CD8-positive, alpha-beta memory T cell (primary cell): ENCODE data around the gene SASH1. TPM values are rescaled to one million over a fixed set of nuclear protein-coding genes. Genes with fewer than 3 reads are reported as not detected.

ENCODE experiments used
- CTCF ChIA-PET: fragments of 350-600 bp; sonication (Branson Sonifier 250); formaldehyde crosslinking; loops from one replicate; lab custom pipeline; 2021; ENCODE audit warnings: antibody characterized with exemption; lab: Charles Lee
- POLR2A ChIA-PET: fragments of 350-600 bp; sonication (Branson Sonifier 250); formaldehyde crosslinking; loops from one replicate; lab custom pipeline; 2021; ENCODE audit warnings: antibody characterized with exemption; lab: Charles Lee
- DNase-seq, 5 donors: peaks; one replicate each; pipeline versions ENCODE4 v3.0.0 to v3.0.0-alpha.2; 2020 to 2022; ENCODE audit warnings: mixed read lengths in 1 of 5
- H3K27ac ChIP-seq: one replicate; pipeline ENCODE4 v1.7.0; 2013; ENCODE audit warnings: low read depth, mild to moderate bottlenecking, low read length, moderate library complexity
- H3K27me3 ChIP-seq: 2 replicates; pipeline ENCODE4 v1.7.0; 2013; ENCODE audit warnings: low read length, mild to moderate bottlenecking; ENCODE audit not compliant: insufficient read depth, poor library complexity, severe bottlenecking
- H3K36me3 ChIP-seq: 2 replicates; pipeline ENCODE4 v1.7.0; 2013; ENCODE audit warnings: mild to moderate bottlenecking, low read length, moderate library complexity; ENCODE audit not compliant: insufficient read depth
- H3K4me1 ChIP-seq: 2 replicates; pipeline ENCODE4 v1.7.0; 2013; ENCODE audit warnings: mild to moderate bottlenecking, low read length, moderate library complexity; ENCODE audit not compliant: insufficient read depth
- H3K4me3 ChIP-seq: 2 replicates; pipeline ENCODE4 v1.7.0; 2013; ENCODE audit warnings: mild to moderate bottlenecking, low read length
- H3K9me3 ChIP-seq: 2 replicates; pipeline ENCODE4 v1.7.0; 2013; ENCODE audit warnings: mild to moderate bottlenecking, low read length
- H3K27ac Mint-ChIP-seq, 8 donors: one replicate each; pipeline ENCODE4 v1.8.0; 2020 to 2021; ENCODE audit warnings: mixed read lengths in 8 of 8, mild to moderate bottlenecking in 6 of 8, inconsistent platforms in 3 of 8, moderate library complexity in 3 of 8
- H3K27me3 Mint-ChIP-seq, 2 donors: one replicate each; pipeline ENCODE4 v1.8.0; 2020 to 2021; ENCODE audit warnings: mixed read lengths in 2 of 2, mild to moderate bottlenecking in 1 of 2, moderate library complexity in 1 of 2
- H3K36me3 Mint-ChIP-seq, 3 donors: one replicate each; pipeline ENCODE4 v1.8.0; 2020 to 2021; ENCODE audit warnings: mixed read lengths in 3 of 3, inconsistent platforms in 1 of 3, mild to moderate bottlenecking in 1 of 3
- H3K4me1 Mint-ChIP-seq, 3 donors: one replicate each; pipeline ENCODE4 v1.8.0; 2020 to 2021; ENCODE audit warnings: mixed read lengths in 3 of 3, inconsistent platforms in 1 of 3, mild to moderate bottlenecking in 1 of 3
- H3K4me3 Mint-ChIP-seq, 7 donors: one replicate each; pipeline ENCODE4 v1.8.0; 2020 to 2021; ENCODE audit warnings: mixed read lengths in 7 of 7, mild to moderate bottlenecking in 6 of 7, moderate library complexity in 4 of 7, inconsistent platforms in 2 of 7
- H3K9me3 Mint-ChIP-seq, 5 donors: one replicate each; pipeline ENCODE4 v1.8.0; 2020 to 2022; ENCODE audit warnings: mixed read lengths in 5 of 5, mild to moderate bottlenecking in 3 of 5, moderate library complexity in 2 of 5, inconsistent platforms in 1 of 5
- polyA plus RNA-seq: library from polyadenylated mRNA; unstranded; fragments of 300-500 nt; fragmentation: Illumina TruSeq; gene quantifications from one replicate; pipeline ENCODE4 v1.2.3, GENCODE V29; 2021
- total RNA-seq, 2 experiments: library from RNA; stranded (reverse); gene quantifications; one replicate each; pipeline ENCODE4 v1.2.3, GENCODE V29; 2021

The SASH1 gene
- total and polyA plus RNA-seq, 3 experiments from 2014 or later: 0.72 to 0.95 TPM; not detected in 1

DNA sequence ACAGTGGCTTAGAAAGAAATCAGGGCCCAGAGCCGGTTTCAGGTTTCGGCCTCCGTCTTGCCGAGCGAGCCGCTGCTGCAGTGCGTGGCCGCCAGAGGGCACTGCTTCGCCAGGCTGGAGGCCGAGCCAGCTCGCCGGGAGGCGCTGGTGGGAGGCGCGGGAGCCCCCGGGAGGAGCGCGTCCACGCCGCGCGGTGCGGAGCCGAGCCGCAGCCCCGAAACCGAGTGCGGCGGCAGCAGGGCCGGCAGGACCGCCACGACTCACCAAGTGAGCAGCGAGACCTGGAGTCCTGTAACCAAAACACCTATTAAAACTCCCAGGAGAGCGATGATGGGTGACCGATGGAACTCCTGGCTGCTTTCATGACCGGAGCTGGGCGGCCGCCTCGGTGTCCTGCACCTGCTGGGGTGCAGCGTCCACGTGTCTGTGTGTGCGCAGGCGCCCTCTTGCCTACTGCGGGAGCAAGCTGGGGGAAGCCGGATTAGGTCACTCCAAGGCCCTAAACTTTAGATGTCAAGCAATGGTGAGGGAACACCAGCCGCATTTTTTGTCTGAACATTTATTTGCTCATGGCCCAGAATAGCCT, 217.3 kb downstream of the SASH1 start:
- Mint-ChIP-seq H3K27me3 (peaks cover 5 to 23% of the 10 kb centered on the region in 2 donors), H3K4me3 (peak overlapping the region in 3 of 7 donors; percentile 16 to 45 (median 32)), H3K36me3 (peaks cover 0 to 6% (median 0%) of the 10 kb centered on the region in 3 donors), H3K27ac (no peak overlapping the region), H3K9me3 (peaks cover 0 to 3% (median 0%) of the 10 kb centered on the region in 5 donors), H3K4me1 (peaks cover 11 to 19% (median 14%) of the 10 kb centered on the region in 3 donors)
- no peaks in the 10 kb centered on the region for H3K36me3 ChIP-seq
- H3K27ac ChIP-seq: no peak overlapping the region
- CTCF ChIA-PET: interaction anchor here (0.9 to 2.1 kb wide), 15 partner anchors 8 to 872 kb away, joined by 3 to 11 read pairs (median 4); no protein-coding TSS in a partner anchor
- H3K4me1 ChIP-seq: peaks cover 13% of the 10 kb centered on the region
- DNase-seq: peak; percentile 51 to 78 (median 59)
- POLR2A ChIA-PET: no interaction called here
- no peaks in the 10 kb centered on the region for H3K27me3 ChIP-seq
- H3K9me3 ChIP-seq: no peaks in the 10 kb centered on the region
- peak overlapping the region; percentile 41 for H3K4me3 ChIP-seq

DNA sequence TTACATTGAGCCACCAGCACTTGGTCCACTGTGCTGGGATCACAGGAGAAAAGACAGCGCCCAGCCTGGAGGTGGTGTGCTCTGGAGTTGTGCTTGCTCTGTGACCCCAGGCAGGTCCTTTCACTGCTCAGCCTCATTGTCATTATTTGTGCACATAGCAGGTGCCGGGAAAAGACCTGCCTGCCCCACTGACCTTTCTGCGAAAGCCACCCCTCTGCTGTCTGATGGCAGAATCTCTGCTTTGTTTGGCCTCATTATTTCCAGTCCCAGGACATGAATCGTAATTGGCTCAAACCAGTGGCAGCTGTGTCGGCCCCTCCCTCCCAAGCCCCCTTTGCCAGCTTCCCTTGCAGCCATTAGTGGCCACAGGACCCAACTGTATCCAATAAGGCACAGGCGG, 219.0 kb downstream of the SASH1 start:
- Mint-ChIP-seq H3K4me3 (no peak overlapping the region), H3K27me3 (peaks cover 1 to 15% of the 10 kb centered on the region in 2 donors), H3K36me3 (peaks cover 0 to under 1% (median 0%) of the 10 kb centered on the region in 3 donors), H3K27ac (no peak overlapping the region), H3K4me1 (peaks cover 21 to 31% (median 24%) of the 10 kb centered on the region in 3 donors), H3K9me3 (no peaks in the 10 kb centered on the region)
- CTCF ChIA-PET: interaction anchor here (1.5 to 2.1 kb wide), 2 partner anchors 11 to 16 kb away, joined by 3 to 11 read pairs; no protein-coding TSS in a partner anchor
- Histone ChIP-seq H3K9me3 (no peaks in the 10 kb centered on the region), H3K36me3 (no peaks in the 10 kb centered on the region), H3K4me3 (no peak overlapping the region), H3K4me1 (peaks cover 16% of the 10 kb centered on the region), H3K27me3 (no peaks in the 10 kb centered on the region), H3K27ac (no peak overlapping the region)
- POLR2A ChIA-PET: no interaction called here
- no peak for DNase-seq

DNA sequence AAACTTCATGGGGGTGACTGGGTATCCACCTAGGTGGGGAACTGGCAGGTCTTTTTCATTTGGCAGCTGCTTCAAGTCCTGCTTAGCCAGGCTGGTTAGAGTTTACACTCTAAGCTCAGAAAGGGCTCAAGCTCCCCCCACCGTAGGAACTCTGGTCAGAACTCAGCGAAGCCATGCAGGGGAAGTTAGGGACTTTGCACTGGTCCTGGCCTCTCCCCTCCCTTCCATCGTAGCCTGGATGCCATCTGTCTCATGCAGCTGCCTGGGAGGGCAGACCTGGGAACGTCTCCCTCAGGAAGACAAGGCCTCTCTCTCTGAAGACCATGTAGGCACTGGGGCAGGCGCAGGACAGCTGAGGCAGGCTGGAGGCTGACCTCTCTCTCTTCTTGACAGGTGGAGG, 220.4 kb downstream of the SASH1 start:
- ChIA-PET CTCF (interaction anchor here (0.8 to 1.5 kb wide), 2 partner anchors 10 to 15 kb away, joined by 3 read pairs; no protein-coding TSS in a partner anchor), POLR2A (no interaction called here)
- Mint-ChIP-seq H3K27ac (no peak overlapping the region), H3K9me3 (no peaks in the 10 kb centered on the region), H3K36me3 (no peaks in the 10 kb centered on the region), H3K27me3 (peaks cover 0 to 11% of the 10 kb centered on the region in 2 donors), H3K4me3 (no peak overlapping the region), H3K4me1 (peaks cover 18 to 28% (median 20%) of the 10 kb centered on the region in 3 donors)
- no peak overlapping the region for H3K27ac ChIP-seq
- no peak overlapping the region for H3K4me3 ChIP-seq
- H3K4me1 ChIP-seq: peaks cover 12% of the 10 kb centered on the region
- no peaks in the 10 kb centered on the region for H3K36me3 ChIP-seq
- no peaks in the 10 kb centered on the region for H3K27me3 ChIP-seq
- H3K9me3 ChIP-seq: no peaks in the 10 kb centered on the region
- DNase-seq: no peak

DNA sequence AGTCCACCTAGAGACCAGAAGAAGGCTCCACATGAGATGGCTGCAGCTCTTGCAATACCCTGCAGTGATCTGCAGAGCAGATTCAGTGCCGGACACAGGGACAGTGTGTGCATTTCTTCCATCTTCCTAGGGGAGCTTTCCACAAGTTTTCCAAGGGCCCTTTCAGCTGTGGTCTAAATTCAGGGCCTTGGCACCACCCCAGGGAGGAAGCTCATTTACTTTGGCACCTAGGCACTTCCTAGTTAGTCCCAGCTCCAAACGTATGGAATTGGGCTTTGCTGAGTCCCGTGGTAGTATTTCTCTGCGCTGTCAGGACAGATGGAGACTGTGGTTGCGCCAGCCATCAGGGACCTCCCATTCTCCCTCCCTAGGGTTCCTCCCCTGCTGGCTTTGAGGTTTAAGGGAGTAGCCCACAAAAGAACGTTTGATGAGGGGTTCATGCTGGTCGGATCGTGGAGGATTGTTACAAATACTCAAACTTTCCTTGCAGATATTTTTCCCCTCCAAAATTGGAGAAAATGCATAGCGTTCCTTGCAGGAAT, 221.9 kb downstream of the SASH1 start:
- H3K4me1 Mint-ChIP-seq: peaks cover 16 to 20% (median 18%) of the 10 kb centered on the region in 3 donors

GRCh38 chr6:148565321-148565926, 222.8 kb downstream of the SASH1 start:
- H3K4me3 Mint-ChIP-seq: no peak overlapping the region
- POLR2A ChIA-PET: no interaction called here
- peaks cover 16 to 20% (median 18%) of the 10 kb centered on the region in 3 donors for H3K4me1 Mint-ChIP-seq

More for the DNA sequence above, 221.9 kb downstream of the SASH1 start:
- no peak for DNase-seq
- Histone ChIP-seq H3K36me3 (no peaks in the 10 kb centered on the region), H3K4me1 (peaks cover 11% of the 10 kb centered on the region), H3K4me3 (no peak overlapping the region), H3K9me3 (no peaks in the 10 kb centered on the region), H3K27me3 (no peaks in the 10 kb centered on the region), H3K27ac (no peak overlapping the region)
- no peaks in the 10 kb centered on the region for H3K36me3 Mint-ChIP-seq
- no peak overlapping the region for H3K4me3 Mint-ChIP-seq
- ChIA-PET CTCF (interaction anchor here (1.3 kb wide), 1 partner anchor 14 kb away, joined by 3 read pairs; no protein-coding TSS in a partner anchor), POLR2A (no interaction called here)
- H3K9me3 Mint-ChIP-seq: no peaks in the 10 kb centered on the region
- H3K27me3 Mint-ChIP-seq: peaks cover 6 to 14% of the 10 kb centered on the region in 2 donors
- H3K27ac Mint-ChIP-seq: no peak overlapping the region

DNA sequence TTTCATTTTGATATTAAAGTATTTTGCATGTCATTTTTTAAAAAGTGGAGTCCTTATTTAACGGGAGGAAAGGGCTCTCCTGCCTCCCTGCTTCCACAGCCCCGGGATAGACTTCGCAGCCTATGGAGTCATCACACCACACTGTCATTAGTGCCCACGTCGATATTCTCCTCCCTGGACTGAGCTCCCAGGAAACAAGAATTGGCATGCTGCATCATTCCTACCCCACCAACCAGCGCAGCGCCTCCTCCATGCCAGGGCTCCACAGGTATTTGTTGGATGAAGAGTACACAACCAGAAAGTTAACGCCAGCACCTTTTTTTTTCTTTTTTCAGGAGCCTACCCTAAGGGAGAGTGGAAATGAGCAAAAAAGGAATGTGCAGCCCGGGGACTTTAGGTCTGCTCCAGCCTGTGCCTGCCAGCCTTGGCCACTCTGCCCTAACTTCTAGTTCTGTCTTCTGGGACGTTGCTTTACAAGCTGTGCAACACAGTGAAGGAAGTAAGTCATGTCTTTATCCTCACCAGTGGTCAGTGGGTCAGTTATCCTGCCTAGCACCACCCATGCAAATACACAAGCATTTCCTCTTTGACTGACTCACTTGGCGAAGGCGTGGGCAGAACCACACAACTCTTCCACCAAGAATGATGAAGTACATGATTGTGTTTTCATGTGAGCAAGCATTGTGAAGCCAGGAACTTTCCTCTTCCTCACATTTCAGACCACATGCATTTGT, 223.5 kb downstream of the SASH1 start:
- peaks cover 7 to 18% of the 10 kb centered on the region in 2 donors for H3K27me3 Mint-ChIP-seq
- H3K4me1 ChIP-seq: peaks cover 7% of the 10 kb centered on the region
- H3K27ac ChIP-seq: no peak overlapping the region
- H3K4me1 Mint-ChIP-seq: peaks cover 16 to 20% (median 18%) of the 10 kb centered on the region in 3 donors
- H3K4me3 Mint-ChIP-seq: peak overlapping the region in 3 of 7 donors; percentile 9 to 46 (median 40)
- DNase-seq: no peak
- no peaks in the 10 kb centered on the region for H3K9me3 ChIP-seq
- H3K4me3 ChIP-seq: no peak overlapping the region
- H3K9me3 Mint-ChIP-seq: no peaks in the 10 kb centered on the region
- ChIA-PET POLR2A (no interaction called here), CTCF (interaction anchor here (1.3 kb wide), 1 partner anchor 12 kb away, joined by 3 read pairs; no protein-coding TSS in a partner anchor)
- H3K36me3 ChIP-seq: no peaks in the 10 kb centered on the region
- peak overlapping the region in 4 of 8 donors; percentile 1 to 64 (median 23) for H3K27ac Mint-ChIP-seq
- H3K27me3 ChIP-seq: no peaks in the 10 kb centered on the region
- no peaks in the 10 kb centered on the region for H3K36me3 Mint-ChIP-seq

More at GRCh38 chr6:148565321-148565926, 222.8 kb downstream of the SASH1 start:
- no peak overlapping the region for H3K27ac ChIP-seq
- H3K9me3 ChIP-seq: no peaks in the 10 kb centered on the region
- H3K36me3 ChIP-seq: no peaks in the 10 kb centered on the region
- CTCF ChIA-PET: interaction anchor here (1.3 kb wide), 2 partner anchors 12 to 13 kb away, joined by 3 read pairs; no protein-coding TSS in a partner anchor
- H3K9me3 Mint-ChIP-seq: no peaks in the 10 kb centered on the region
- no peak for DNase-seq
- H3K27me3 Mint-ChIP-seq: peaks cover 7 to 14% of the 10 kb centered on the region in 2 donors
- no peaks in the 10 kb centered on the region for H3K36me3 Mint-ChIP-seq
- no peak overlapping the region for H3K27ac Mint-ChIP-seq
- H3K4me1 ChIP-seq: peaks cover 7% of the 10 kb centered on the region
- no peak overlapping the region for H3K4me3 ChIP-seq
- H3K27me3 ChIP-seq: no peaks in the 10 kb centered on the region

GRCh38 chr6:148566664-148567350, 224.2 kb downstream of the SASH1 start:
- CTCF ChIA-PET: interaction anchor here (1.3 kb wide), 2 partner anchors 11 kb away, joined by 3 to 8 read pairs; no protein-coding TSS in a partner anchor
- Mint-ChIP-seq H3K36me3 (no peaks in the 10 kb centered on the region), H3K27me3 (peaks cover 7 to 26% of the 10 kb centered on the region in 2 donors), H3K9me3 (no peaks in the 10 kb centered on the region), H3K27ac (peak overlapping the region in 3 of 8 donors; percentile 55 to 68 (median 64)), H3K4me3 (peak overlapping the region in 5 of 7 donors; percentile 11 to 52 (median 40)), H3K4me1 (peaks cover 16 to 20% (median 18%) of the 10 kb centered on the region in 3 donors)
- Histone ChIP-seq H3K36me3 (no peaks in the 10 kb centered on the region), H3K4me3 (no peak overlapping the region), H3K27me3 (no peaks in the 10 kb centered on the region), H3K27ac (no peak overlapping the region), H3K4me1 (peaks cover 7% of the 10 kb centered on the region), H3K9me3 (no peaks in the 10 kb centered on the region)
- peak in 1 of 5 donors; percentile 23 for DNase-seq
- POLR2A ChIA-PET: no interaction called here
